Measurements from ENCODE around the gene TRAPPC10.

Gene TRAPPC10

DNA sequence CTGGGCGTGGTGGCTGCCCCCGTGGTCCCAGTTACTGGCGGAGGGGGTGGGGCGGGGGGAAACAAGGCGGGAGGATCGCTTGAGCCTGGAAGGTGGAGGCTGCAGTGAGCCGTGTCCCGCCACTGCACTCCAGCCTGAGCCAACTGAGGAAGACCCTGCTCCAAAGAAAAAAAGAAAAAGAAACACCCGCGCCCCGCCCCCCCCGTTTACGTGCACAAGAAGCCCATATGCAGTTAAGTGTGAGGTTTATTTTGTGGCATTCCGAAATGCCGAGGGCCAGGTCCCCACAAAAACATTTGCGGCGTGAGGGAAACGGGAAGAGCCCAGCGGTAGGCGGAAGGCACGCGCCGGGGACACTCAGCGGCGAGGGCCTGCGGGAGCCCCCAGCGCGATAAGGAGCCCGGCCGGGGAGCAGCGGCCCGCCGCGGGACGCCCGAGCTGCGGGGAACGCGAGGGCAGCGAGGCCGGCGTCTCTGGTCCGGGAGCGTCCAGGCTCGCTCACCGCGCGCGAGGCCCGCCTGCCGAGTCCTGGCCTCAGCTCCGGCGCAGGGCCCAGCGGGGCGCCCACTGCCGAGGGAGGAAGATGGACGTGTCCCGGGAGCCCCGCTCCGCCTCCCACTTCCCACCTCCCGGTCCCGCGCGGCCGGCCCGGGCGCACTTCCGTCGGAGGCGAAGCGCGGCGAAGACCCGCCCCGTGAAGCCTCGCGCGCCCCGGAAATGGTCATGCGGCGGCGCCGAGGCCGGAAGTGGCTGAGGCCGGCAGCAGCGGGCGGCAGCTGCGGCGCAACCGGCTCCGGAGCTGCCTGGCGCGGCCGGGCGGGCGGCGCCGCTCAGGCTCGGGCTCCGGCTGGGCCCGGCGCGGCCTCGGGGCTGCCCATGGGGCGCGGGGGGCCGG, at the start of gene TRAPPC10:
TRAPPC10 (plus strand) TSS at position 731 of the 895 bp plus-strand sequence. CDS start 185 bp downstream, outside the sequence.
- ATAC-seq: peak; percentile 78

DNA sequence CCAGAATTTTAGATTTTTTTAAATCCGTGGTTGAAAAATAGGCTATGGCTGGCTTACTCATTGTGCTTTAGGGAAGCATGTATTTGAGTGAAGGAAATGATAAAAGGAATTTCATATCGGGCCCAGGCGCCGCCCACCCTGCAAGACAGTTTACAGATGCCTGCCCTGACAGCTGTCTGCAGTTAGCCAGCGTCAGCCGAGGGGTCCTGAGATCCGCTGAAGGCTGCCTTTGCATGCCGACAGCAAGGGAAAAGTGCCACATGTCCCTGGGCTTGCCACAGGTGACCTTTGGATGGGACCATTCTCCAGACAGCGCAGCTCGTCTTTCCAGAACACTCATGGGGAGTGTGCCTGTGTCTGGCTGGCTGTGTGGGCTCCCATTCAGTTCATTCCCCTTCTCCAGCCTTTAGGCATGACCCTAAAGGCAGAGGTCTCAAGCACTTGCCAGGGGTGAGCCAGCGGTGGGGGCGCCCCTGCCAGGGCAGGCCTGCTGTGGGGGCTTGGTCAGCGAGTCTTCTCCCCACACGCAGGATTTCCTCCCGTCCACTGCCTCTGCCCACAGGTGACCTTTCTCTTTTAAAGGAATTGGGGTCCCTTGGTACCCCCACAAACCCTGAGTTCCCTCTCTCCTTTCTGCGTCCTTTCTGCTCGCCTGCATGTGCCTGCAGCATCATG, 46.1 kb upstream of the TRAPPC10 start:
- ATAC-seq: no peak

DNA sequence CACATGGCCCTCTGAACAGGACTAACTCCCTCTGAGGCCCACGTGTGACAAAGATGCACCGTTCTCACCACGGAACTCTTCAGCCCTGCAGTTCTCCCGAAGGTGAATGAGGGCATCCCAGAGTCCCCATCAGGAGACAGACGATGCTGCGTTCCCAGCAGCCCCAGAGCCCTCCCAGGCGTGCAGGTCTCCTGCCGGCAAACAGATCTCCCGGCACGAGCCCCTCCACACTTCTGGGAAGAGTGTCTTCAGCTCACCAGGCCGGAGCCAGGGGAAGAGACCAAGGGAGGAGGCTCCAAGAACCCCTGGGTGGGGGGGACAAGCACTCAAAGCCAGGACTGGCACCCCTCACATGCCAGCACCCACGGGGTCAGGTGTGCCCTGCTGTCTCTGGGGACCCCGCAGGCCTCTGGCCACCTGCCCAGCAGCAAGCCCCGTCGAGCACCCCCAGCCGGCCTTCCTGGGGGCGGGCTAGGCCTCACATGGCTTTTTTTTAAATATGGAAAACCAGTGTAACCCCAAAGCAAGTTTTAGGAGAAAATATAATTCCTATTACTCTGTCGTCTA, 45.1 kb upstream of the TRAPPC10 start:
- ATAC-seq: no peak

DNA sequence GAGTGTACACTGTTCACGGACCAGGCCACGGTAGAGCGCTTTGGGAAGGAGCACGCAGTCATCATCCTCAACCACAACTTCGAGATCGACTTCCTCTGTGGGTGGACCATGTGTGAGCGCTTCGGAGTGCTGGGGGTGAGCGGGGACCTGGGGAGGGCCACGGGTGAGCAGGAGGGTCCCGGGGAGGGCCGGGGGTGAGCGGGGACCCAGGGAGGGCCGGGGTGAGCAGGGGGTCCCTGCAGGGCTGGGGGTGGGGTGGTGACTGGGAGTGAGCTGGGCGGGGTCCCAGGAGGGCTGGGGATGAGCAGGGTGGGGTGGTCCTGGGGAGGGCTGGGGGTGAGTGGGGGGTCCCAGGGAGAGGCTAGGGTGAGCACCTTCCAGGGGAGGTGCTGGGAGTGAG, 44.1 kb upstream of the TRAPPC10 start:
- ATAC-seq: no peak

DNA sequence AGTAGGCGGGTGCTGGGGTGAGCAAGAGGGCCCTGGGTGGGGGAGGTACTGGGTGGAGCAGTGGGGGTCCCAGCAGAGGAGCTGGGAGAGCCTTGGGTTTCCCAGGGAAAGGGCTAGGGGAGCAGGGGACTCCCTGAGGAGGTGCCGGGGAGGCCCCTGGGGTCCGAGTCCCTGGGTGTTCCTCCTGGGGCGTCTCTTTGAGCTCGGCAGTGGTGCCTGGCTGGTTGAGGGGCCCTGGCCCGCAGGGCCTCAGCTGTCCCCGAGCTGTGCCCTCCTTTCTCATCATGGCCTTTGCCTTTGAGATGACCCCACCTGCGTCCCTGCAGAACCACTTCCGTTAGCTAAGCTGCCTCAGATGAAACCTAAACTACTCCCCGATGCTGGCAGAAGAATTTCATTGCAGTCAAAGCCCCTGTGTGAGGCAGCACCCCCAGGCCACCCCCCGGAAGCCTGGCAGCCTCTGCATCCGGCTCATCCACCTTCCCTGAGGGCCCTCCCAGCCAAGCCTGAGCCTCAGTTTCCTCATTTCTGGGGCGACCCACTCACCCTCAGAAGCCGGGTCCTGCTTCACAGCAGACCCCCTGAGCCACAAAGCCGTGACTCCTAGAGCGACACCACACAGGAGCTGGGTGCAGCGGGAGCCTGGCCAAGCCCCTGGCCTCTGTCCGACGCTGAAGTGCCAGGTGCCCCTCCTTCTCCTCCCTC, 43.5 kb upstream of the TRAPPC10 start:
- ATAC-seq: no peak

- no peak for ATAC-seq
Measured at GRCh38 chr21:43969115-43969444, 43.0 kb upstream of the TRAPPC10 start.

- no peak for ATAC-seq
Measured at GRCh38 chr21:43970551-43970950, 41.6 kb upstream of the TRAPPC10 start.

- no peak for ATAC-seq
Measured at GRCh38 chr21:43971201-43971991, 40.7 kb upstream of the TRAPPC10 start.

DNA sequence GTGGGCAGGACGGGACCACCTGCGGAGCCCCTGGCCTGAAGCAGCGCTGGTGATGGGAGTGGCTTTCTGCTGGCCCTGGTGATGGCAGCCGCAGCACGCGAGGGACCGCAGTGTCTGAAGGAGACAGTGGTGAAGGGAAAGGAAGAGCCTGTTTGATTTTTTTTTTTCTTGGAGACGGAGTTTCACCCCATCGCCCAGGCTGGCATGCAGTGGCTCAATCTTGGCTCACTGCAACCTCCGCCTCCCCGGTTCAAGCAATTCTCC, 40.2 kb upstream of the TRAPPC10 start:
- ATAC-seq: no peak

DNA sequence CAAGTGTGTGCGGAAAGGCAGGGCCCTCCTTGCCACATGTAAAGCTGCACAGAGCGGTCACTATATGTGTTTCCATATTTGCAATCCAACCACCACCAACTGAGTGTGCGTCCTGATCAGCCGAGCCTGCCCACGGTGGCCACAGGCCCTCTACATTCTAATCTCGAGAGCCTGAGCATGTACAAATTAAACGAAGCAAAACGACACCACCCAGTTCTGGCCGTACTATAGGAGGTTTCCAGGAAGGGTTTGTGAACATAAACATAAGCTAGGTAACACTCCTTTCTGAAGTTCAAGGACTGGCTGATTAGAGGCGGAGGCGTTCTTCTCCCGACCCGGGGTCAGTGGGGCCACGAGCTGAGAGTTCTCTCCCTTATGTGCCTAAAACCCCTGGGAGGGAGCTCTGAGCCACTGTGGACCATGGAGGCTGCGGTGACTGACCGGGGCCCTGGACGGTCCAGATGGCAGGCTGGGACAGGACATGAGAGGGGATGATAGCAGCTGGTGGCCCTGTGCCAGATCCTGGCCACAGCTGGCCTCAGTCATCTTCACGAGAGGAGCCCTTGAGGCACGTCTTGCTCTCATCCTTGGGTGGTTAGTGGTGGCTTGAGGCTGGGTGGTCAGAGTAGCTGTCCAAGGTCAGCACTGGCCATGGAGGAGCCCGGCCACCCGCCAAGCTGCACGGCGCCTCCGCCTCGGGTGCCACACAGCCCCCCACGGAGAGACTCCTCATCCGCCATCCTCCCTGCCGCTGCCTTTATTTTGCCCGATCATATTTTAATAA, 39.1 kb upstream of the TRAPPC10 start:
- ATAC-seq: no peak

DNA sequence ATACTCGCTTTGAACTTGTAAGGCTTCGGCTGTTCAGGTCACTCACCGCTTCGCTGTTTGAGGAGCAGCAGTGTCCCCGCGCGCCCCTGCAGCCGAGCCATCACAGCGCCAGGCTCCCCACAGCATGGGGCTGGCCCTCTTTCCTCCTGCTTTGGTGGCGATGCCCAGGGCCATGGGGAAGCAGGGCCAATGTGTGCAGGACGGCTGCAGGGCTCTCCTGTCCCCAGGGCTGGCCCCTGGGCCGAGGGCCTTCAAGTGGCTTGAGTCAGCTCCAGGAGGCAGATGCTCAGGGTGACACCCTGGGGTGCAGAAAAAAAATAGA, 38.5 kb upstream of the TRAPPC10 start:
- ATAC-seq: no peak

DNA sequence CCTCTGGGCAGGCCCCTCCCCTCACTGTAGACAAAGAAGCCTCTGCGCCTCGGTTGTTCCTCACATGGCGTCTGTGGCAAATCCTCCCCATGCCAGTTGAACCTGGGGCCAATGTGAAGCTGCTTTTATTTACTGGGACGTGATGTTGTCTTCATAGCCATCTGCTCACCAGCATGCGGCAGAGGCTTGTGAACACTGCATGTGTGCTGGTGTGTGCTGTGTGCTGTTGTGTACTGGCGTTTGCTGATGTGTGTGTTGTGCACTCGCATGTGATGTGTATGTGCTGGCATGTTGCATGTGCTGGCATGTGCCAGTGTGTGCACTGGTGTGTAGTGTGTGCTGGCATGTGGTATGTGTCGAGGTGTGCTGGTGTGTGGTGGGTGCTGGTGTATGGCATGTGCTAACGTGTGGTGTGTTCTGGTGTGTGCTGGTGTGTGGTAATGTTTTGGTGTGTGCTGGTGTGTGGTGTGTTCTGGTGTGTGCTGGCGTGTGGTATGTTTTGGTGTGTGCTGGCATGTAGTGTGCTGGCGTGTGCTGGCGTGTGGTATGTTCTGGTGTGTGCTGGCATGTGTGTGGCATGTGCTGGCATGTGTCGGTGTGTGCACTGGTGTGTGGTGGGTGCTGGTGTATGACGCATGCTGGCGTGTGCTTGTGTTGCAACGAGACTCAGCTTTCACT, 37.2 kb upstream of the TRAPPC10 start:
- ATAC-seq: peak in 1 of 2 donors; percentile 39

GRCh38 chr21:43975469-43976098, 36.5 kb upstream of the TRAPPC10 start:
- ATAC-seq: peak; percentile 82 to 85

DNA sequence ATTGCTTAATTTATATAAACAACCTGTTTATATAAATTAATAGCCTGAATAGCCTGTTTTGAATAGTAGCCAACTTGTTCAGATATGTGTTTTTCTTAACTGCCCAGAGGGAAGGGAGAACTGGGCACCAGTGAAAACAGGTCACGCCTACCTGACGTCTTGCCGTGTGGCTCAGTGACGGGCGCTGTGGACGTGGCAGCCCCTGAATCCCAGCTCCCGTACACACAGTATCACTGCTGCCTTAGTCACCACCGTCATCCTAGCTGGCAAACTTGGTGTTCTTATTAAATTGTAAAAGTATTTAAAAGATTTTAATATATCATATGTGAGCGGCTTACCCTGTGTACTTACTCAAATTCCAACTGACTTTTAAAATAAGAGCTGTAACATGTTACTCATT, 35.4 kb upstream of the TRAPPC10 start:
- ATAC-seq: no peak

- ATAC-seq: no peak
Measured at GRCh38 chr21:43978060-43978459, 34.0 kb upstream of the TRAPPC10 start.

GRCh38 chr21:43979654-43980053, 32.5 kb upstream of the TRAPPC10 start:
- ATAC-seq: no peak

DNA sequence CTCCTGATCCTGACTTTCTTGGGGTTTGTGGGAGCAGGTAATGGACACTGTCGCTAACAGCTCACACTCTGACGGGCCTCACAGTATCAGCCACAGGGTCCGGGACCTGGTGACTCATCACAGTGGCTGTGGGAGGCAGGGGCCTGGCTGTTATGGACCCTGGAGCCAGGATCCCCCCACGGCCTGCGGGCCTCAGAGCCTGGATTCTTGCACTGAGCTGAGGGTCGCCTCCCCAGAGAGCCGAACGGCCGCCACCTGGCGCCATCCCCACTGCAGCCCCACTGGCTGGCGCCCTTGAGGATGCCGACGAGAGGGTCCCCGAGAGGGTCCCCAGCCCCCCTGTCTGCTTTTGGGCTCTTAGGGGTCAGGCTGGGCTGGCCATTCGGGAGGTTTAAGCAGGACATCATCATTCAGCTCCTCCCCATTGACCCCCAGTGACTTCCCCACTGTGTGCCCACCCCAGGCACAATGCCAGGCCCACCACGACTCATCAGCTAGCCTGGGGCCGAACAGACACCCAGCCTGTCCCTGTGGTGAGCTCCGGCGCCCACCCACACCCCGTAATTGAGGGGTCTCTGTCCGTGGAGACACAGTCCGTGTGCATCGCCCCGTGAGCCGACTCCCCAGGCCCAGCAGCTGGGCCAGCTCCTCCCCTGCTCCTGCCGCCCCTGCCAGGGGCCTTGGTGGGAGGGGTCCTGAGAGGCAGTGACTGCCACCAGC, 30.8 kb upstream of the TRAPPC10 start:
- no peak for ATAC-seq

- ATAC-seq: no peak
Measured at GRCh38 chr21:43981871-43982210, 30.3 kb upstream of the TRAPPC10 start.

DNA sequence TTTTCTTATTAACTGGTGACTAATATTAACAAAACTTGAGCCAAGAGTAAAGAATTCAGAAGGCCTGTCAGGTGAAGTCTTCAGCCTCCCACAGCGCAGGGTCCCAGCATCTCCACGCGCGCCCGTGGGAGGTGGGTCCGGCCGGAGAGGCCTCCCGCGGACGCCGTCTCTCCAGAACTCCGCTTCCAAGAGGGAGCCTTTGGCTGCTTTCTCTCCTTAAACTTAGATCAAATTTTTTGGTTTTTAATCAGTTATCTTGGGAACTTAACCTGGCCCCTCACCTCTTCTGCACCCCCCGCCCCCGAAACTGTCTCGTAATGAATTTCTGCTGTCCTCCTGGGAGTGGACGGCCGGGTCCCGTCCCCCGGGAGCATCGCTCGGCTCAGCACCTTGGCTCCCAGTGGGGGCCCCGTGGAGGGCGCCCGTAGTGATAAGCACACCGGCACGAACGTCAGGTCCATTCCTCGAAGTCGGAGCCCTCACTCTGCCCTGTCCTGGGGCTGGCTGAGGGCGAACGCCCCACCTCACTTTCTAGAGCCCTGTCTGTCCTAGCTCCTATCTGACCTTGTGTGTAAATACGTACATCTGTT, 29.5 kb upstream of the TRAPPC10 start:
- ATAC-seq: no peak

- ATAC-seq: no peak
Measured at GRCh38 chr21:43983390-43983789, 28.7 kb upstream of the TRAPPC10 start.

All from activated CD4-positive, CD25-positive, alpha-beta regulatory T cell treated with anti-CD3 and anti-CD28 coated beads, Interleukin-2, amount 50 U/mL, for 24 hours (primary cell).